A172 (cell line): ENCODE data around the gene ROPN1L. TPM values are rescaled to one million over a fixed set of nuclear protein-coding genes. Genes with fewer than 3 reads are reported as not detected.

Experiments
- DNase-seq: peaks from one replicate; pipeline ENCODE4 v3.0.0-alpha.2; 2015; ENCODE audit warnings: low spot score
- total RNA-seq: library from RNA; depleted of rRNA; stranded (reverse); fragments of >200 nt; shearing (Covaris generic); gene quantifications from 2 replicates; pipeline ENCODE4 v1.2.3, GENCODE V29; 2014

The ROPN1L gene
- total RNA-seq, 1 experiment from 2014 or later: 0.31 TPM

- no peak for DNase-seq
These were observed 13.7 kb upstream of the ROPN1L start for GRCh38 chr5:10427978-10428377.

GRCh38 chr5:10431415-10431814, 10.3 kb upstream of the ROPN1L start:
- no peak for DNase-seq

- no peak for DNase-seq
These were observed 9.3 kb upstream of the ROPN1L start for GRCh38 chr5:10432059-10433008.

- no peak for DNase-seq
These were observed 7.3 kb upstream of the ROPN1L start for GRCh38 chr5:10434392-10434791.

- DNase-seq: no peak
These were observed 3.4 kb upstream of the ROPN1L start for GRCh38 chr5:10438301-10438700.

GRCh38 chr5:10439692-10440091, 2.0 kb upstream of the ROPN1L start:
- DNase-seq: no peak

GRCh38 chr5:10440367-10440990, 1.2 kb upstream of the ROPN1L start:
- DNase-seq: no peak

GRCh38 chr5:10441992-10442435, 335 bp downstream of the ROPN1L start:
- DNase-seq: no peak

- peak; percentile 55 for DNase-seq
These were observed 897 bp downstream of the ROPN1L start for GRCh38 chr5:10442576-10442975.

GRCh38 chr5:10445352-10445751, 3.7 kb downstream of the ROPN1L start:
- no peak for DNase-seq

GRCh38 chr5:10446490-10446889, 4.8 kb downstream of the ROPN1L start:
- DNase-seq: no peak

- no peak for DNase-seq
These were observed 5.4 kb downstream of the ROPN1L start for GRCh38 chr5:10447041-10447440.

- DNase-seq: no peak
These were observed 7.2 kb downstream of the ROPN1L start for GRCh38 chr5:10448754-10449360.

- no peak for DNase-seq
These were observed 9.6 kb downstream of the ROPN1L start for GRCh38 chr5:10451137-10451824.

GRCh38 chr5:10452768-10453331, 11.2 kb downstream of the ROPN1L start:
- peak; percentile 85 for DNase-seq

- DNase-seq: peak; percentile 81
These were observed 11.9 kb downstream of the ROPN1L start for GRCh38 chr5:10453545-10453944.

- DNase-seq: peak; percentile 77
These were observed 13.1 kb downstream of the ROPN1L start for GRCh38 chr5:10454591-10455276.

- DNase-seq: no peak
These were observed 13.6 kb downstream of the ROPN1L start for GRCh38 chr5:10455277-10455670.

GRCh38 chr5:10456583-10457420, 15.1 kb downstream of the ROPN1L start:
- no peak for DNase-seq
